OCI-LY7 (cell line): ENCODE measurements around the gene SYNGR1. TPM values are rescaled to one million over a fixed set of nuclear protein-coding genes. Genes with fewer than 3 reads are reported as not detected.

Experiments used
- BruUV-seq: library from RNA; stranded (reverse); fragments of 400-500 nt; replicated peaks from 2 replicates; lab custom pipeline; 2021; lab: Mats Ljungman, UMichigan
- CTCF ChIA-PET: fragments of 300-600 bp; sonication (Branson Sonifier 250); formaldehyde crosslinking; loops from one replicate; lab custom pipeline; 2022; ENCODE audit warnings: antibody characterized with exemption; ENCODE audit not compliant: unreplicated experiment; lab: Charles Lee
- POLR2A ChIA-PET: fragments of 300-600 bp; sonication (Branson Sonifier 250); formaldehyde crosslinking; loops from one replicate; lab custom pipeline; 2022; ENCODE audit warnings: antibody characterized with exemption; lab: Charles Lee
- DNase-seq: peaks from one replicate; pipeline ENCODE4 v3.0.0-alpha.2; 2015; ENCODE audit warnings: low spot score
- H2AFZ ChIP-seq: fragments of 200-600 bp; sonication (generic), shearing (Covaris generic); 2 replicates; pipeline ENCODE4 v1.6.1; 2014; ENCODE audit warnings: mild to moderate bottlenecking, antibody characterized with exemption, low read length, moderate library complexity
- H3K27ac ChIP-seq: fragments of 200-600 bp; sonication (generic); 2 replicates; pipeline ENCODE4 v1.5.1; 2014; ENCODE audit warnings: mixed run types, low read depth, mild to moderate bottlenecking, moderate library complexity, low read length, inconsistent platforms; ENCODE audit not compliant: poor library complexity, severe bottlenecking
- H3K36me3 ChIP-seq: fragments of 200-600 bp; sonication (generic); 2 replicates; pipeline ENCODE4 v1.6.1; 2014; ENCODE audit warnings: mild to moderate bottlenecking, antibody characterized with exemption, low read length, moderate library complexity, mixed read lengths; ENCODE audit not compliant: insufficient read depth
- H3K4me1 ChIP-seq: fragments of 200-600 bp; sonication (generic); 2 replicates; pipeline ENCODE4 v1.5.1; 2014; ENCODE audit warnings: mild to moderate bottlenecking, low read length; ENCODE audit not compliant: insufficient read depth, poor library complexity, severe bottlenecking
- H3K4me2 ChIP-seq: fragments of 200-600 bp; sonication (generic); 2 replicates; pipeline ENCODE4 v1.6.1; 2014; ENCODE audit warnings: mild to moderate bottlenecking, low read length
- H3K4me3 ChIP-seq: fragments of 200-600 bp; sonication (generic); 2 replicates; pipeline ENCODE4 v1.5.1; 2014; ENCODE audit warnings: mild to moderate bottlenecking, low read depth, low read length; ENCODE audit not compliant: poor library complexity, severe bottlenecking
- H3K79me2 ChIP-seq: fragments of 200-600 bp; sonication (generic); 2 replicates; pipeline ENCODE4 v1.6.1; 2016; ENCODE audit warnings: low read depth, mild to moderate bottlenecking, low read length, moderate library complexity, mixed read lengths; ENCODE audit not compliant: insufficient read depth
- H3K9me2 ChIP-seq: fragments of 200-600 bp; sonication (generic); 2 replicates; pipeline ENCODE4 v1.6.1; 2016; ENCODE audit warnings: mild to moderate bottlenecking, low read length, mixed read lengths; ENCODE audit not compliant: insufficient read depth
- H3K9me3 ChIP-seq: fragments of 200-600 bp; sonication (generic); 2 replicates; pipeline ENCODE4 v1.6.1; 2014; ENCODE audit warnings: mild to moderate bottlenecking, mixed run types, low read length, mixed read lengths
- H4K20me1 ChIP-seq: fragments of 200-600 bp; sonication (generic); 2 replicates; pipeline ENCODE4 v1.6.1; 2014; ENCODE audit warnings: mild to moderate bottlenecking, antibody characterized with exemption, low read length, moderate library complexity, mixed read lengths; ENCODE audit not compliant: insufficient read depth
- CTCF ChIP-seq: fragments of 200-600 bp; sonication (generic); conservative IDR thresholded peaks from 2 replicates; pipeline ENCODE4 v1.5.1; 2014; ENCODE audit warnings: mild to moderate bottlenecking, antibody characterized with exemption, low read length, moderate library complexity, mixed read lengths
- EZH2phosphoT487 ChIP-seq: fragments of 200-600 bp; sonication (generic); IDR thresholded peaks from 2 replicates; pipeline ENCODE4 v1.6.1; 2018; ENCODE audit warnings: low read depth, borderline replicate concordance, mild to moderate bottlenecking, mixed run types, antibody characterized with exemption, low read length, moderate library complexity, mixed read lengths
- intact Hi-C: fragments of 100-400 bp; cut with micrococcal nuclease; formaldehyde crosslinking; loops from one replicate; pipeline ENCODE4 v1.10.0; 2022; ENCODE audit not compliant: unreplicated experiment
- total RNA-seq, 2 experiments: library from RNA; depleted of rRNA in 1 of 2; stranded (reverse); fragments of >200 nt in 1 of 2; shearing (Covaris generic) in 1 of 2; gene quantifications; 2 replicates each; pipeline ENCODE4 v1.2.3, GENCODE V29; 2014 to 2022

Gene SYNGR1
- total RNA-seq, 2 experiments from 2014 or later, result 10.2 to 23.3 TPM

- H3K4me1 ChIP-seq, result peaks cover 29% of the 10 kb centered on the region
- intact Hi-C loops, result no loop called here
- no peaks in the 10 kb centered on the region for H3K9me2 ChIP-seq
- H4K20me1 ChIP-seq, result no peaks in the 10 kb centered on the region
- POLR2A ChIA-PET, result interaction anchor here (1.0 kb wide), 1 partner anchor 71 kb away, joined by 3 read pairs; no protein-coding TSS in a partner anchor
- no peak for DNase-seq
- H3K4me3 ChIP-seq, result no peak overlapping the region
- no peak overlapping the region for H2AFZ ChIP-seq
- no peaks in the 10 kb centered on the region for H3K79me2 ChIP-seq
- H3K9me3 ChIP-seq, result no peaks in the 10 kb centered on the region
- peaks cover 60% of the 10 kb centered on the region for H3K36me3 ChIP-seq
- no peak overlapping the region for H3K27ac ChIP-seq
- no peak overlapping the region for H3K4me2 ChIP-seq
- BruUV-seq, result no TSS peak
- no peak for TF ChIP-seq CTCF
- TF ChIP-seq EZH2phosphoT487, result no peak
- CTCF ChIA-PET, result no interaction called here
Observed at GRCh38 chr22:39416319-39416718, 66.5 kb downstream of the SYNGR1 start.

- Histone ChIP-seq H3K36me3 (peaks cover 72% of the 10 kb centered on the region), H3K4me1 (peaks cover 17% of the 10 kb centered on the region), H3K4me3 (no peak overlapping the region), H3K27ac (no peak overlapping the region), H3K9me3 (no peaks in the 10 kb centered on the region), H3K4me2 (no peak overlapping the region), H3K9me2 (no peaks in the 10 kb centered on the region), H3K79me2 (no peaks in the 10 kb centered on the region), H4K20me1 (no peaks in the 10 kb centered on the region), H2AFZ (no peak overlapping the region)
- intact Hi-C loops, result no loop called here
- DNase-seq, result no peak
- TF ChIP-seq EZH2phosphoT487 (no peak), CTCF (no peak)
- BruUV-seq, result no TSS peak
- CTCF ChIA-PET, result no interaction called here
- POLR2A ChIA-PET, result interaction anchor here (0.7 to 1.5 kb wide), 3 partner anchors 11 to 87 kb away, joined by 4 to 5 read pairs (median 4); no protein-coding TSS in a partner anchor
Observed at GRCh38 chr22:39417641-39418040, 67.8 kb downstream of the SYNGR1 start.

- TF ChIP-seq CTCF (peak; percentile 43; the same call in 1 of the 2 replicates), EZH2phosphoT487 (no peak)
- POLR2A ChIA-PET, result interaction anchor here (0.6 to 1.5 kb wide), 2 partner anchors 12 to 957 kb away, joined by 3 to 4 read pairs; no protein-coding TSS in a partner anchor
- intact Hi-C loops, result no loop called here
- Histone ChIP-seq H4K20me1 (no peaks in the 10 kb centered on the region), H3K9me2 (no peaks in the 10 kb centered on the region), H3K4me2 (peak overlapping the region; percentile 59), H3K27ac (peak overlapping the region; percentile 23), H3K79me2 (no peaks in the 10 kb centered on the region), H3K4me1 (peaks cover 15% of the 10 kb centered on the region), H2AFZ (no peak overlapping the region), H3K36me3 (peaks cover 81% of the 10 kb centered on the region), H3K9me3 (no peaks in the 10 kb centered on the region), H3K4me3 (no peak overlapping the region)
- DNase-seq, result peak; percentile 42
- no TSS peak for BruUV-seq
- CTCF ChIA-PET, result no interaction called here
Observed at GRCh38 chr22:39418696-39419095, 68.9 kb downstream of the SYNGR1 start.
